ENCODE results near the gene DNAH3.
"Not testable (repeated sequence)": the region's sequence is repeated elsewhere in the genome, so short reads cannot be mapped to it uniquely, and the experiment has no call there.

DNAH3 gene

GRCh38 chr16:21057875-21058274 is 92.8 kb downstream of the DNAH3 start:
- no peaks in the 10 kb centered on the region for H3K9me3 ChIP-seq (ENCODE audit: insufficient read depth, low read depth, low read length)
- no peaks in the 10 kb centered on the region for H4K20me1 ChIP-seq (ENCODE audit: insufficient read depth, low read length, poor library complexity, severe bottlenecking)
- no peak overlapping the region for H3K4me3 ChIP-seq (ENCODE audit: low read length, poor library complexity, severe bottlenecking)
- no peak overlapping the region for H3K9ac ChIP-seq (ENCODE audit: low read depth, low read length, poor library complexity, severe bottlenecking)
- no peak overlapping the region for H2AFZ ChIP-seq (ENCODE audit: low read length)
- no peaks in the 10 kb centered on the region for H3F3A ChIP-seq (ENCODE audit: low read depth)
- no peak overlapping the region for H3K4me2 ChIP-seq (ENCODE audit: low read depth, low read length, poor library complexity, severe bottlenecking)
- H3K36me3 ChIP-seq (ENCODE audit: insufficient read depth, low read length), result no peaks in the 10 kb centered on the region
- H3K79me2 ChIP-seq (ENCODE audit: insufficient read depth, low read length), result no peaks in the 10 kb centered on the region
- H3K9me2 ChIP-seq (replicated peaks; ENCODE audit: low read depth, low read length), result no peaks in the 10 kb centered on the region
- H3K27me3 ChIP-seq (ENCODE audit: insufficient read depth, low read length, poor library complexity, severe bottlenecking), result no peaks in the 10 kb centered on the region
- TF ChIP-seq CTCF (conservative IDR thresholded peaks at IDR 0.05; ENCODE audit: low read length), result no peak
- TF ChIP-seq EZH2phosphoT487 (IDR thresholded peaks at IDR 0.05; ENCODE audit: borderline replicate concordance), result no peak
- H3K4me1 ChIP-seq (ENCODE audit: insufficient read depth, low read length, poor library complexity, severe bottlenecking), result no peaks in the 10 kb centered on the region

- Histone ChIP-seq H3K9me2 (replicated peaks; ENCODE audit: low read depth, low read length) (no peaks in the 10 kb centered on the region), H3K36me3 (ENCODE audit: insufficient read depth, low read length) (no peaks in the 10 kb centered on the region), H4K20me1 (ENCODE audit: insufficient read depth, low read length, poor library complexity, severe bottlenecking) (no peaks in the 10 kb centered on the region), H3K4me2 (ENCODE audit: low read depth, low read length, poor library complexity, severe bottlenecking) (no peak overlapping the region), H3K4me1 (ENCODE audit: insufficient read depth, low read length, poor library complexity, severe bottlenecking) (no peaks in the 10 kb centered on the region), H2AFZ (ENCODE audit: low read length) (no peak overlapping the region), H3K4me3 (ENCODE audit: low read length, poor library complexity, severe bottlenecking) (no peak overlapping the region), H3K9me3 (ENCODE audit: insufficient read depth, low read depth, low read length) (no peaks in the 10 kb centered on the region), H3K9ac (ENCODE audit: low read depth, low read length, poor library complexity, severe bottlenecking) (no peak overlapping the region), H3K79me2 (ENCODE audit: insufficient read depth, low read length) (no peaks in the 10 kb centered on the region), H3F3A (ENCODE audit: low read depth) (no peaks in the 10 kb centered on the region), H3K27me3 (ENCODE audit: insufficient read depth, low read length, poor library complexity, severe bottlenecking) (no peaks in the 10 kb centered on the region)
- no peak for TF ChIP-seq EZH2phosphoT487 (IDR thresholded peaks at IDR 0.05; ENCODE audit: borderline replicate concordance)
- TF ChIP-seq CTCF (conservative IDR thresholded peaks at IDR 0.05; ENCODE audit: low read length), result no peak
Observed at GRCh38 chr16:21056396-21056795, 94.2 kb downstream of the DNAH3 start.

- not testable (repeated sequence) for H3K9me3 ChIP-seq (ENCODE audit: insufficient read depth, low read depth, low read length); H3K79me2 ChIP-seq (ENCODE audit: insufficient read depth, low read length); H3K27me3 ChIP-seq (ENCODE audit: insufficient read depth, low read length, poor library complexity, severe bottlenecking); H3K9me2 ChIP-seq (replicated peaks; ENCODE audit: low read depth, low read length); H3K9ac ChIP-seq (ENCODE audit: low read depth, low read length, poor library complexity, severe bottlenecking); H3K4me3 ChIP-seq (ENCODE audit: low read length, poor library complexity, severe bottlenecking); H3K36me3 ChIP-seq (ENCODE audit: insufficient read depth, low read length); H3K4me1 ChIP-seq (ENCODE audit: insufficient read depth, low read length, poor library complexity, severe bottlenecking); H2AFZ ChIP-seq (ENCODE audit: low read length); H3F3A ChIP-seq (ENCODE audit: low read depth); H3K4me2 ChIP-seq (ENCODE audit: low read depth, low read length, poor library complexity, severe bottlenecking); H4K20me1 ChIP-seq (ENCODE audit: insufficient read depth, low read length, poor library complexity, severe bottlenecking)
Observed at GRCh38 chr16:21055738-21056137, 94.9 kb downstream of the DNAH3 start.

GRCh38 chr16:21053590-21053989 is 97.1 kb downstream of the DNAH3 start:
- Histone ChIP-seq H3K4me2 (ENCODE audit: low read depth, low read length, poor library complexity, severe bottlenecking) (no peak overlapping the region), H3K79me2 (ENCODE audit: insufficient read depth, low read length) (no peaks in the 10 kb centered on the region), H3K9me3 (ENCODE audit: insufficient read depth, low read depth, low read length) (no peaks in the 10 kb centered on the region), H3K4me1 (ENCODE audit: insufficient read depth, low read length, poor library complexity, severe bottlenecking) (no peaks in the 10 kb centered on the region), H2AFZ (ENCODE audit: low read length) (no peak overlapping the region), H3F3A (ENCODE audit: low read depth) (no peaks in the 10 kb centered on the region), H4K20me1 (ENCODE audit: insufficient read depth, low read length, poor library complexity, severe bottlenecking) (no peaks in the 10 kb centered on the region), H3K36me3 (ENCODE audit: insufficient read depth, low read length) (no peaks in the 10 kb centered on the region), H3K4me3 (ENCODE audit: low read length, poor library complexity, severe bottlenecking) (no peak overlapping the region), H3K9ac (ENCODE audit: low read depth, low read length, poor library complexity, severe bottlenecking) (no peak overlapping the region), H3K9me2 (replicated peaks; ENCODE audit: low read depth, low read length) (no peaks in the 10 kb centered on the region), H3K27me3 (ENCODE audit: insufficient read depth, low read length, poor library complexity, severe bottlenecking) (no peaks in the 10 kb centered on the region)
- TF ChIP-seq CTCF (conservative IDR thresholded peaks at IDR 0.05; ENCODE audit: low read length), result no peak
- no peak for TF ChIP-seq EZH2phosphoT487 (IDR thresholded peaks at IDR 0.05; ENCODE audit: borderline replicate concordance)

GRCh38 chr16:21048091-21048912 is 102.3 kb downstream of the DNAH3 start:
- not testable (repeated sequence) for H3F3A ChIP-seq (ENCODE audit: low read depth); H3K79me2 ChIP-seq (ENCODE audit: insufficient read depth, low read length); H3K4me1 ChIP-seq (ENCODE audit: insufficient read depth, low read length, poor library complexity, severe bottlenecking)

More at GRCh38 chr16:21048091-21048912, 102.3 kb downstream of the DNAH3 start:
- H4K20me1 ChIP-seq (ENCODE audit: insufficient read depth, low read length, poor library complexity, severe bottlenecking); H3K4me2 ChIP-seq (ENCODE audit: low read depth, low read length, poor library complexity, severe bottlenecking); H2AFZ ChIP-seq (ENCODE audit: low read length); H3K9me3 ChIP-seq (ENCODE audit: insufficient read depth, low read depth, low read length); H3K9me2 ChIP-seq (replicated peaks; ENCODE audit: low read depth, low read length); H3K36me3 ChIP-seq (ENCODE audit: insufficient read depth, low read length); H3K27me3 ChIP-seq (ENCODE audit: insufficient read depth, low read length, poor library complexity, severe bottlenecking); H3K9ac ChIP-seq (ENCODE audit: low read depth, low read length, poor library complexity, severe bottlenecking); H3K4me3 ChIP-seq (ENCODE audit: low read length, poor library complexity, severe bottlenecking): not testable (repeated sequence)

Measured in Loucy (cell line).